Measurements from ENCODE around the gene EEA1.

EEA1 gene

GRCh38 chr12:92765871-92766270, 163.2 kb downstream of the EEA1 start:
- DNase-seq (ENCODE audit: extremely low read depth, insufficient read length) = no peak
- TF ChIP-seq CTCF (IDR thresholded peaks at IDR 0.05; ENCODE audit: insufficient read depth, low read length, poor library complexity, severe bottlenecking) = no peak

DNA sequence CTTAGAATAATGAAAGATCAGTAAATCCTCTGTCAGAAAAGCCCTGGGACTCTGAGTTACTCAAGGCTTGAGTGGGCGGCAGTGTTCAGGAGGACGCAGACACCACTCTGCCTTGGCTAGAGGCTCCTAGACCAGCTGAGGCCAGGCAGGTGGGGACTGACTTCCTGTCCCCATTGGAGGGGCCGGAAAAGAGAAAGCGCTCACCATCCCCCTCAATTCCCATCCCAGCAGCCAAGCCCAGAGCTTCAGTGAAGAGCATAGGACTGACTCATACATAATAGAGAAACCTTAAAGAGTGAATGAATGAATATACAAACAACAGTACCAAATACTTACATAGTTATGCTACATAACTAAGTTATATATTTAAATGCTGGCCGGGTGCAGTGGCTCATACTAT, 164.3 kb downstream of the EEA1 start:
- DNase-seq (ENCODE audit: extremely low read depth, insufficient read length) = no peak
- H3K36me3 ChIP-seq (ENCODE audit: control insufficient read depth, insufficient read depth, low read length) = no peaks in the 10 kb centered on the region
- no peaks in the 10 kb centered on the region for H3K27me3 ChIP-seq (replicated peaks; ENCODE audit: control insufficient read depth, insufficient read depth, low read length)
- no peak for TF ChIP-seq CTCF (IDR thresholded peaks at IDR 0.05; ENCODE audit: insufficient read depth, low read length, poor library complexity, severe bottlenecking)
- no peak overlapping the region for H3K4me3 ChIP-seq (replicated peaks; ENCODE audit: low read depth, low read length)

More at GRCh38 chr12:92765871-92766270, 163.2 kb downstream of the EEA1 start:
- H3K4me3 ChIP-seq (replicated peaks; ENCODE audit: low read depth, low read length) = no peak overlapping the region
- no peaks in the 10 kb centered on the region for H3K36me3 ChIP-seq (ENCODE audit: control insufficient read depth, insufficient read depth, low read length)
- no peaks in the 10 kb centered on the region for H3K27me3 ChIP-seq (replicated peaks; ENCODE audit: control insufficient read depth, insufficient read depth, low read length)

DNA sequence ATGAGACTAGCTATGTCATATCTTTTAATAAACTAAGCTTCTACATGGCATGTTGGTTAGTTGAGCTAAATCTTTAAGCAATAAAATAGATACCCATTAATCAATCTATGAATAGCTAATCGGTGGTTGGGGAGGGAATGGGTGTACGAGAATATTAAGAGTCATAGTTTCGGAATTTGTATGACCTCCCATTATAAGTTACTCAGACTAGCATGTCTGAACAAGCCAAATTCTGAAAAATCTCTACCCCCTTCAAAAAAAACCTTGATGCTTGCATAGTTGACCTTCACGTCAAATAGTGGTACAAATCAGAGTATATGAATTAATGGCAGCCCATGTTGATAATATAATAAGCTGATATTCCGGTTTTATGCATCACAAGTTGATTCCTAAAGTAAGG, 166.3 kb downstream of the EEA1 start:
- no peak for TF ChIP-seq CTCF (IDR thresholded peaks at IDR 0.05; ENCODE audit: insufficient read depth, low read length, poor library complexity, severe bottlenecking)
- Histone ChIP-seq H3K4me3 (replicated peaks; ENCODE audit: low read depth, low read length) (no peak overlapping the region), H3K27me3 (replicated peaks; ENCODE audit: control insufficient read depth, insufficient read depth, low read length) (no peaks in the 10 kb centered on the region), H3K36me3 (ENCODE audit: control insufficient read depth, insufficient read depth, low read length) (no peaks in the 10 kb centered on the region)
- DNase-seq (ENCODE audit: extremely low read depth, insufficient read length) = no peak

DNA sequence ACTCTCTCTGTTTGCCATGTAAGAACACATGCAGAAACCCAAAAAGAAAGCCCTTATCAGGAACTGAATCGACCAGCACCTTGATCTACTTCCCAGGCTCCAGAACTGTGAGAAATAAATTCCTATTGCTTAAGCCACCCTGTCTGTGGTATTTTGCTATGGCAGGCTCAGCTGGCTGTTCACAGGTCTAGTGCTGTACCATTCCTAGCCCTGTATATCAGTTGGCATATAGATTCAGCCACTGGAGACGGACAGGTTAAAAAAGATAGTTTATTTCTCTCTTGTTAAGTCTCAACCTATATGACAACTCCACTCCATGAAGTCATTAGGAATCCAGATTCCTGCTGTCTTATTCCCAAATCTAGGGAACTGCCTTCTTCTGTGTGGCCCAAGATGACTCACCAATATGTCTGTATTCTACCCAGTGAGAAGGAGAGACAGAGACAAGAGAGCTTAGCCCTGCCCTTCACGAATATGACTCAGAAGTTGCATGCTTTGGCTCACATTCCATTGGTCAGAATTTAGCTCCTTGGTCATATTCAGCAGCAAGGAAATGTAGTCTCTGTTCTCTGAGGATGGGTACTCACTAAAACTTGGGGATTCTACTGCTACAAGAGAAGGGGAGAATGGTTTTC, 169.3 kb downstream of the EEA1 start:
- TF ChIP-seq CTCF (IDR thresholded peaks at IDR 0.05; ENCODE audit: insufficient read depth, low read length, poor library complexity, severe bottlenecking) = no peak
- Histone ChIP-seq H3K27me3 (replicated peaks; ENCODE audit: control insufficient read depth, insufficient read depth, low read length) (no peaks in the 10 kb centered on the region), H3K36me3 (ENCODE audit: control insufficient read depth, insufficient read depth, low read length) (no peaks in the 10 kb centered on the region), H3K4me3 (replicated peaks; ENCODE audit: low read depth, low read length) (no peak overlapping the region)
- no peak for DNase-seq (ENCODE audit: extremely low read depth, insufficient read length)

DNA sequence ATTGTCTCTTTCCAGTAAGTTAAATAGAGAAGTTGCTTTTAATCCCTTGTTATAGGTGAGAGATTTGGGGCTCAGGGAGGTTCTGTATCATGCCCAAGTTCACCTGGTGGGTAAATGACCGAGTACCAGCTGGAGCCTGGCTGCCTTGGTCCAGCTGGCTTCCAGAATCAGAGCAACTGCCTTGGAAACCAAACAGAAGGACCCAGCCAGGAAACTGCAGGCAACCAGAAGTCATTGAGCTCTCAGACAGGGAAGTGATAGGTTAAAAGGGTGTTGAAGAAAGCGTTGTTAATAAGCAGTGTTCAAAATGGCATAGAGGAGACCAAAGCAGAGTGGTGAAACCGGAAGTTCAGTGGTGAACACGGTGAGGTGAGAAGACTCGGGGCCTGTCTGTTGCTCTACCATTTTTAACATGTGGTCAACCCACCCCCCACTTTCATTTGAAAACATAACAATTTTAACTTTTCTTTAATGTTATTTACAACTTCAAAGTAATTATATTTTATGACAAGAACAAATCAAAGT, 171.4 kb downstream of the EEA1 start:
- DNase-seq (ENCODE audit: extremely low read depth, insufficient read length) = no peak
- H3K27me3 ChIP-seq (replicated peaks; ENCODE audit: control insufficient read depth, insufficient read depth, low read length) = no peaks in the 10 kb centered on the region
- TF ChIP-seq CTCF (IDR thresholded peaks at IDR 0.05; ENCODE audit: insufficient read depth, low read length, poor library complexity, severe bottlenecking) = no peak
- no peaks in the 10 kb centered on the region for H3K36me3 ChIP-seq (ENCODE audit: control insufficient read depth, insufficient read depth, low read length)
- H3K4me3 ChIP-seq (replicated peaks; ENCODE audit: low read depth, low read length) = no peak overlapping the region
